Hematopoietic multipotent progenitor cell treated with erythropoietin and hydrocortisone succinate and interleukin-3 and kit ligand, for 17 days (in vitro differentiated cells): ENCODE results near the gene RLN1.
"Not testable (repeated sequence)": the region's sequence is repeated elsewhere in the genome, so short reads cannot be mapped to it uniquely, and the experiment has no call there.

Experiments used
- DNase-seq: peaks from one replicate; pipeline ENCODE4 v3.0.0-alpha.2; 2015; ENCODE audit warnings: low spot score

The RLN1 gene

GRCh38 chr9:5338992-5339981, at the start of gene RLN1:
Gene RLN1, minus strand, starts transcription at chr9:5339876. Its CDS starts 130 bp downstream, at chr9:5339746.
- DNase-seq: peak; percentile 19

GRCh38 chr9:5389109-5389732, 49.5 kb upstream of the RLN1 start:
- DNase-seq: no peak

GRCh38 chr9:5388026-5388819, 48.5 kb upstream of the RLN1 start:
- no peak for DNase-seq

- DNase-seq: no peak
These were observed 44.8 kb upstream of the RLN1 start for GRCh38 chr9:5384436-5384835.

- DNase-seq: no peak
These were observed 42.8 kb upstream of the RLN1 start for GRCh38 chr9:5382479-5382878.

- DNase-seq: no peak
These were observed 36.3 kb upstream of the RLN1 start for GRCh38 chr9:5375790-5376477.

GRCh38 chr9:5375091-5375490, 35.4 kb upstream of the RLN1 start:
- no peak for DNase-seq

GRCh38 chr9:5364294-5365024, 24.8 kb upstream of the RLN1 start:
- no peak for DNase-seq

- DNase-seq: no peak
These were observed 21.8 kb upstream of the RLN1 start for GRCh38 chr9:5361326-5362010.

GRCh38 chr9:5360341-5360740, 20.7 kb upstream of the RLN1 start:
- no peak for DNase-seq

GRCh38 chr9:5357431-5358105, 17.9 kb upstream of the RLN1 start:
- no peak for DNase-seq

GRCh38 chr9:5355817-5356216, 16.1 kb upstream of the RLN1 start:
- DNase-seq: no peak

GRCh38 chr9:5355226-5355625, 15.6 kb upstream of the RLN1 start:
- DNase-seq: no peak

GRCh38 chr9:5354184-5354583, 14.5 kb upstream of the RLN1 start:
- no peak for DNase-seq

- no peak for DNase-seq
These were observed 13.1 kb upstream of the RLN1 start for GRCh38 chr9:5352637-5353248.

- DNase-seq: no peak
These were observed 3.0 kb downstream of the RLN1 start for GRCh38 chr9:5336688-5337087.

- not testable (repeated sequence) for DNase-seq
These were observed 8.4 kb downstream of the RLN1 start for GRCh38 chr9:5331276-5331675.

- DNase-seq: no peak
These were observed 12.7 kb downstream of the RLN1 start for GRCh38 chr9:5326893-5327548.

- no peak for DNase-seq
These were observed 13.5 kb downstream of the RLN1 start for GRCh38 chr9:5326187-5326586.
